ENCODE results near the gene CCHCR1. TPM values are rescaled to one million over a fixed set of nuclear protein-coding genes. Genes with fewer than 3 reads are reported as not detected.
"Not testable (repeated sequence)": the region's sequence is repeated elsewhere in the genome, so short reads cannot be mapped to it uniquely, and the experiment has no call there.

The CCHCR1 gene
- total RNA-seq, 3 donors from 2014 or later, result 10.9 to 17.1 (median 17.0) TPM

DNA sequence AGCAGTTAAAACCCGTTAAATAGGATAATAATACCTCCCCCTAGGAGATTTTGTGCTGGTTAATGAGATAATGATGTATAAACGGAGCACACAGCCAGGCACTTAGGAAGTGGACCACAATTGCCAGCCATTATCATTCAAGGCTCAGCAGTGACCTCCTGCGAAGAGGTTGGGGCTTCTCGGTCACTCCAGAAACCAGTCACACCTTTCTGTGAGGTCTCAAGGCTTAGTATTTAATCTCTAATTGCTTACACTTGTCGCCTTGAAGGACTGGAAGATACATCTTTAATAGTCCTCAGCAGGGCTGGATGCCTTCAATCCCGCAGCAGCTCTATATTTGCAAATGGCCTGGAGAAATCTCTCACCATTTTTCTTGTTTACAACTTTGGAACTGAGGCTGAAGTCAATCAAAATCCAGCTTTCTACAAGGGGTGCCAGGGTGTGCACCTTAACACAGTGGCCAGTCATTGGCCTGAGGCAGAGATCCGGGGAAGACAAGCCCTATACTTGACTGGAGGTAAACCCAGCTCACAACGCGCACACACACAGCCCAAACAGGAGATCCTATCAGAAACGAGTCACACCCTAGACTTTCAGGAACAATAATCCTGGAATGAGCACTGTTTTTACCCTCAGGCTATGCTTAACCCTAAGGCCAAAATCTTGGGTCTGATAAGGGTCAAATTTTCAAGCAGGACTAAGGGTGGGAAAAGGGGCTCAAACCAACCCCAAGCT is 11.7 kb upstream of the CCHCR1 start:
- DNase-seq (ENCODE audit: low spot score in 2 of 2), result no peak
- Histone ChIP-seq H3K4me1 (no peaks in the 10 kb centered on the region), H3K9me3 (no peaks in the 10 kb centered on the region), H3K27me3 (no peaks in the 10 kb centered on the region), H3K4me3 (no peak overlapping the region), H3K27ac (no peak overlapping the region), H3K36me3 (no peaks in the 10 kb centered on the region)
- intact Hi-C loops (cut with DNase I; ENCODE audit: low total_unique reads), result no loop called here
- TF ChIP-seq POLR2A (IDR thresholded peaks at IDR 0.05) (no peak), POLR2AphosphoS5 (IDR thresholded peaks at IDR 0.05) (no peak)
- TF ChIP-seq, protein P1, sequence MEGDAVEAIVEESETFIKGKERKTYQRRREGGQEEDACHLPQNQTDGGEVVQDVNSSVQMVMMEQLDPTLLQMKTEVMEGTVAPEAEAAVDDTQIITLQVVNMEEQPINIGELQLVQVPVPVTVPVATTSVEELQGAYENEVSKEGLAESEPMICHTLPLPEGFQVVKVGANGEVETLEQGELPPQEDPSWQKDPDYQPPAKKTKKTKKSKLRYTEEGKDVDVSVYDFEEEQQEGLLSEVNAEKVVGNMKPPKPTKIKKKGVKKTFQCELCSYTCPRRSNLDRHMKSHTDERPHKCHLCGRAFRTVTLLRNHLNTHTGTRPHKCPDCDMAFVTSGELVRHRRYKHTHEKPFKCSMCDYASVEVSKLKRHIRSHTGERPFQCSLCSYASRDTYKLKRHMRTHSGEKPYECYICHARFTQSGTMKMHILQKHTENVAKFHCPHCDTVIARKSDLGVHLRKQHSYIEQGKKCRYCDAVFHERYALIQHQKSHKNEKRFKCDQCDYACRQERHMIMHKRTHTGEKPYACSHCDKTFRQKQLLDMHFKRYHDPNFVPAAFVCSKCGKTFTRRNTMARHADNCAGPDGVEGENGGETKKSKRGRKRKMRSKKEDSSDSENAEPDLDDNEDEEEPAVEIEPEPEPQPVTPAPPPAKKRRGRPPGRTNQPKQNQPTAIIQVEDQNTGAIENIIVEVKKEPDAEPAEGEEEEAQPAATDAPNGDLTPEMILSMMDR (IDR thresholded peaks at IDR 0.05), result no peak

DNA sequence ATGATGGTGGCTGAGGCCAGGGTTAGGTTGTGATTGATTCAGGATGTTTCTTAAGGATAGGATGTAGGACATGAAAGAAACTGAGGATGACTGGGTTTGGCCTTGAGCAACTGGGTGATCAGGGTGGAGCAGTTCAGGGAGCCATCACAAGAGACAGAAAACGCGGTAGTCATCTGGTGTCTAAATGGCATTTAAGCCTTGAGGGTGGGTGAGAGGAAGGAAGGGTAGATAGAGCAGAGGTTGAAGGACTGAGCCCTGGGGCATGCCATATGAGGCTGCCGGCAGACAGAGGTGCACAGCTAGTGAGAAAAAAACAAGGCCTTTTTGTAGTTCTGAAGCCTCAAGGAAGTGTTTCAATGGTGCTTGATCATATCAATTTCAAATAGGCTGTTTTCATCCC is 11.0 kb upstream of the CCHCR1 start:
- DNase-seq (ENCODE audit: low spot score in 2 of 2), result no peak
- intact Hi-C loops (cut with DNase I; ENCODE audit: low total_unique reads), result no loop called here
- Histone ChIP-seq H3K9me3 (no peaks in the 10 kb centered on the region), H3K36me3 (no peaks in the 10 kb centered on the region), H3K4me3 (no peak overlapping the region), H3K27ac (no peak overlapping the region), H3K27me3 (no peaks in the 10 kb centered on the region), H3K4me1 (no peaks in the 10 kb centered on the region)
- TF ChIP-seq POLR2AphosphoS5 (IDR thresholded peaks at IDR 0.05) (no peak), POLR2A (IDR thresholded peaks at IDR 0.05) (no peak)
- TF ChIP-seq, protein P1 (IDR thresholded peaks at IDR 0.05), result no peak

DNA sequence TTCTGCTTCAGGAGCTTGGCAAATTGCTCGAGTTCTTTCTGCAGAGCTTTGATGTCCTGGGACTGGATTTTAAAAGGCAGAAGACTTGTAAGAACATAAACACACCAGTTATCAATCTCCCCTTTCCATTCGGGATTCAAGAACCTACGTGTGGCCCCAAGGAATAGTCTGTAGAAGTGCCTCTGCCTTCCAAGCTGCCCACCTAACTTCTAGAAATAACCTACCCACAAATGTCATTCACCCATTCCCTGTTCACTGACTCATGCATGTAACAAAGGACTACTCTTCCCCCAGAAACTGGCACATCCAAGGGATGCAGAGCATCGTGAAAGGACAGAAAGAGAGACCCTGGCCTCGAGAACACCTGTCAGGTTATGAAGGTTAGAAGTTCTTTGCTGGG is 8.4 kb upstream of the CCHCR1 start:
- H3K27me3 ChIP-seq, result no peaks in the 10 kb centered on the region
- no peak overlapping the region for H3K4me3 ChIP-seq
- H3K27ac ChIP-seq, result no peak overlapping the region
- H3K36me3 ChIP-seq, result no peaks in the 10 kb centered on the region
- intact Hi-C loops (cut with DNase I; ENCODE audit: low total_unique reads), result no loop called here
- no peaks in the 10 kb centered on the region for H3K9me3 ChIP-seq
- no peak for DNase-seq (ENCODE audit: low spot score in 2 of 2)
- H3K4me1 ChIP-seq, result no peaks in the 10 kb centered on the region
- no peak for TF ChIP-seq POLR2A (IDR thresholded peaks at IDR 0.05)
- no peak for TF ChIP-seq POLR2AphosphoS5 (IDR thresholded peaks at IDR 0.05)
- TF ChIP-seq, protein P1 (IDR thresholded peaks at IDR 0.05), result no peak

DNA sequence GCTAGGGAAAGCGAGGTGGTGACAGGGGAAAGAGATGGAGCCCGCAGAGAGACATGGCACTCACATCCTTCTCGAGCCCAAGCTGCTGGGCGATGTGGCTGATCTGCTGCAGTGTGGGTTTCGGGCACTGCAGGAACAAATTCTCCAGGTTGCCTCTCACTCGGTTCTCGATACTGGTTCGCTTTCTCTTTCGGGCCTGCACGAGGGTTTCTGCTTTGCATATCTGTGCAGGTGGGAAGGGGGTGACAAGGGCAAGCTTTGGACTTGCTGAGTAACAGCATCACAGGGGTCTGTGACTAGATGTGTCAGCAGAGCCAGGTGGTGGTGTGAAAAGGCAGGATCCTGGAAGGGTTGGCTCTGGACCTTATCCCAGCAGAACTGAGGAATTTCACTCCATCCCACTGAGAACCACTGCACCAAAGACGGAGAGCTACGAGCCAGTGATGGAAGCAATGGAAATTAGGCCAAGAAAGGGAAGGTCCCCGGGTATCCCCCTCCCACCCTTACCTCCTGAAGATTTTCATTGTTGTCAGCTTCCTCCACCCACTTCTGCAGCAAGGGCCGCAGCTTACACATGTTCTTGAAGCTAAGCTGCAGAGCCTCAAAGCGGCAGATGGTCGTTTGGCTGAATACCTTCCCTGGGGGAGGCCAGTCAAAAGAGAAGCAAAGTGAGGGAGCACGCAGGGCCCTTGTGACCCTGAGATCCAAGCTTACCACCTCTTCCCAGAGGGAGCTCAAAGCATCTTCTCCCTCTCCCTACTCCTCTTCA is 7.6 kb upstream of the CCHCR1 start:
- DNase-seq (ENCODE audit: low spot score in 2 of 2); H3K4me3 ChIP-seq; H3K9me3 ChIP-seq; H3K4me1 ChIP-seq; intact Hi-C loops (cut with DNase I; ENCODE audit: low total_unique reads); H3K27me3 ChIP-seq; H3K27ac ChIP-seq; H3K36me3 ChIP-seq: not testable (repeated sequence)

DNA sequence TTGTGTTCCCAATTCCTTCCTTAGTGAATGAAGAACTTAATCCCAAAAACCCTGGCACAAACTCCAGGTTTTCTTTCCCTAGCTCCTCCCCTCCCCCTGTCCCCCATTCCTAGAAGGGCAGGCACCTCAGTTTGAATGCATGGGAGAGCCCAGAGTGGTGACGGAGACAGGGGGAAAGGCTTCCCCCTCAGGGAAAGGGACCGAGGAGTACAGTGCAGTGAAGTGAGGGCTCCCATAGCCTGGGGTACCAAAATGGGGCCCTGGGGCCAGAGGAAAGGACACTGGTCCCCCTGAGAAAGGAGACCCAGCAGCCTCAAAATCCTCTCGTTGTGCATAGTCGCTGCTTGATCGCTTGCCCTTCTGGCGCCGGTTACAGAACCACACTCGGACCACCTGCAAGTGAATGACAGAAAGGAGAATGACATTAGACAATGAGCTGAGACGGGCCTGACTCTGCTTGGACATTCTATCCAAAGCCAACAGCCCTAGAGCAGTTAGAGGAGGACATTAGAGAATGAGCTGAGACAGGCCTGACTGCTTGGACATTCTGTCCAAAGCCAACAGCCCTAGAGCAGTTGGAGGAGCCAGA is 7.0 kb upstream of the CCHCR1 start:
- intact Hi-C loops (cut with DNase I; ENCODE audit: low total_unique reads); H3K27me3 ChIP-seq; H3K4me1 ChIP-seq; H3K36me3 ChIP-seq; DNase-seq (ENCODE audit: low spot score in 2 of 2); H3K4me3 ChIP-seq; H3K27ac ChIP-seq; H3K9me3 ChIP-seq: not testable (repeated sequence)

DNA sequence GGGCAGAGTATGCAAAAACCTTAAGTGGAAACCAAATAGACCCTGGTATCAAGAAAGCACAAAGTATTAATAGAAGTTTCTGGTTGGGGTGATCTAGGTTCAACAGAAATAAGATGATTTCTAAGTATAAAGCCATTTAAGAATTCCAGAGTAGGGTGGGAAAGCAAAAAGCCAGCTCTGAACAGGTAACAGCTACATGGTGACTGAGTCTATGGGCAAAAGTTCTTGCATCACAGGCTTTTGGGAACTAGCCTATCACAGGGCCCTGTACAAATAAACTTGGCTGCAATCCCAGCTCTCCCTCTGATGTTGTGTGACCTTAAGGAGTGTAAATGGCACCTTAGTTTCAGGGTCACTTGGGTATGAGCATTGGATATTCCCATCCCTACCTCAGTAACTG is 6.3 kb upstream of the CCHCR1 start:
- DNase-seq (ENCODE audit: low spot score in 2 of 2), result no peak
- H3K36me3 ChIP-seq, result no peaks in the 10 kb centered on the region
- no peaks in the 10 kb centered on the region for H3K9me3 ChIP-seq
- no peaks in the 10 kb centered on the region for H3K27me3 ChIP-seq
- intact Hi-C loops (cut with DNase I; ENCODE audit: low total_unique reads), result no loop called here
- H3K4me1 ChIP-seq, result peaks cover 0 to 4% of the 10 kb centered on the region in 2 donors
- H3K27ac ChIP-seq, result no peak overlapping the region
- no peak overlapping the region for H3K4me3 ChIP-seq
- TF ChIP-seq POLR2AphosphoS5 (IDR thresholded peaks at IDR 0.05) (no peak), POLR2A (IDR thresholded peaks at IDR 0.05) (no peak)
- TF ChIP-seq, protein P1 (IDR thresholded peaks at IDR 0.05), result no peak
